MCF 10A (cell line): Measurements from ENCODE around the gene COG1. TPM values are rescaled to one million over a fixed set of nuclear protein-coding genes. Genes with fewer than 3 reads are reported as not detected.

Source experiments
- BruUV-seq: library from RNA; stranded (reverse); fragments of 400-500 nt; replicated peaks from 2 replicates; lab custom pipeline; 2021; lab: Mats Ljungman, UMichigan
- CTCF ChIA-PET: fragments of 300-600 bp; sonication (Branson Sonifier 250); formaldehyde crosslinking; extraction: SDS; loops from one replicate; lab custom pipeline; 2021; ENCODE audit warnings: antibody characterized with exemption, inconsistent platforms; lab: Yijun Ruan, JAX
- POLR2A ChIA-PET: fragments of 300-600, 350-650 bp; sonication (Branson Sonifier 250); formaldehyde crosslinking; extraction: SDS; loops from one replicate; lab custom pipeline; 2020; ENCODE audit warnings: antibody characterized with exemption, inconsistent platforms; lab: Yijun Ruan, JAX
- DNase-seq: peaks from one replicate; pipeline ENCODE4 v3.0.0-alpha.2; 2018; ENCODE audit not compliant: unreplicated experiment
- H3K27ac Mint-ChIP-seq: one replicate; pipeline ENCODE4 v1.8.0; 2022; ENCODE audit warnings: mild to moderate bottlenecking, low read depth, mixed read lengths; ENCODE audit not compliant: unreplicated experiment
- H3K27me3 Mint-ChIP-seq: one replicate; pipeline ENCODE4 v1.8.0; 2022; ENCODE audit warnings: mixed read lengths; ENCODE audit not compliant: insufficient read depth, unreplicated experiment
- H3K36me3 Mint-ChIP-seq: one replicate; pipeline ENCODE4 v1.8.0; 2022; ENCODE audit warnings: mild to moderate bottlenecking, moderate library complexity, mixed read lengths; ENCODE audit not compliant: insufficient read depth, unreplicated experiment
- H3K4me1 Mint-ChIP-seq: one replicate; pipeline ENCODE4 v1.8.0; 2022; ENCODE audit warnings: mixed read lengths; ENCODE audit not compliant: insufficient read depth, unreplicated experiment
- H3K4me3 Mint-ChIP-seq: one replicate; pipeline ENCODE4 v1.8.0; 2022; ENCODE audit warnings: mild to moderate bottlenecking, moderate library complexity, mixed read lengths; ENCODE audit not compliant: unreplicated experiment
- H3K9me3 Mint-ChIP-seq: one replicate; pipeline ENCODE4 v1.8.0; 2022; ENCODE audit warnings: mixed read lengths; ENCODE audit not compliant: unreplicated experiment
- CTCF ChIP-seq: fragments of 200-600 bp; IDR thresholded peaks from one replicate; pipeline ENCODE4 v1.8.0; 2022; ENCODE audit warnings: antibody characterized with exemption, mild to moderate bottlenecking; ENCODE audit not compliant: unreplicated experiment
- intact Hi-C: fragments of 100-400 bp; cut with micrococcal nuclease; formaldehyde crosslinking; loops from 2 replicates; pipeline ENCODE4 v1.14.1; 2022
- total RNA-seq: library from RNA; stranded (reverse); gene quantifications from 2 replicates; pipeline ENCODE4 v1.2.3, GENCODE V29; 2022

COG1 gene
- total RNA-seq, 1 experiment from 2014 or later: 42.8 TPM

DNA sequence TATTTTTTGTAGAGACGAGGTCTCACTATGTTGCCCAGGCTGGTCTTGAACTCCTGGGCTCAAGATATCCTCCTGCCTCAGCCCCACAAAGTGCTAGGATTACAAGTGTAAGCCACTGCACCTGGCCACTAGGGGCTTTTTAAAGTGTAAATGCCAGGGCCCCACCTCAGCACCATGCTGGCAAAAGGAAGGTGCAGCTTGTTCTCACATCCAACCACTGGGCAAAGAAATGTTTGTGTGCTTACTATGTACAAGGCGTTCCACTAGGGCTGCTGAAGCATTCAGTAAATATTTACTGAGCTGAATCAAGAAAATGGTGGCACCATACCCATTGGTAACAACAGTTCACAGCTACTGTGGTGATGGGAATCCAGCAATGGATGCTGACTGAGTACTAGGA, 22.6 kb downstream of the COG1 start:
- BruUV-seq: no TSS peak
- Mint-ChIP-seq H3K27me3 (no peaks in the 10 kb centered on the region), H3K9me3 (no peaks in the 10 kb centered on the region), H3K36me3 (peaks cover 49% of the 10 kb centered on the region), H3K4me1 (peaks cover 13% of the 10 kb centered on the region), H3K27ac (no peak overlapping the region), H3K4me3 (no peak overlapping the region)
- POLR2A ChIA-PET: interaction anchor here (1.9 kb wide), 2 partner anchors 13 to 17 kb away, joined by 4 to 5 read pairs; a partner anchor contains a TSS
- CTCF ChIA-PET: interaction anchor here (0.6 to 1.6 kb wide), 4 partner anchors 11 to 103 kb away, joined by 3 to 5 read pairs (median 3); no protein-coding TSS in a partner anchor
- DNase-seq: no peak
- no peak for TF ChIP-seq CTCF
- intact Hi-C loops: no loop called here

GRCh38 chr17:73223626-73224230, 30.9 kb downstream of the COG1 start:
- Mint-ChIP-seq H3K36me3 (peaks cover 28% of the 10 kb centered on the region), H3K27me3 (no peaks in the 10 kb centered on the region), H3K4me3 (no peak overlapping the region), H3K4me1 (peaks cover 33% of the 10 kb centered on the region), H3K9me3 (no peaks in the 10 kb centered on the region), H3K27ac (no peak overlapping the region)
- no TSS peak for BruUV-seq
- no peak for DNase-seq
- ChIA-PET POLR2A (interaction anchor here (1.4 to 2.4 kb wide), 3 partner anchors 8 to 30 kb away, joined by 4 to 7 read pairs (median 5); a partner anchor contains a TSS), CTCF (interaction anchor here (0.6 to 0.7 kb wide), 2 partner anchors 51 to 667 kb away, joined by 3 to 4 read pairs; no protein-coding TSS in a partner anchor)
- intact Hi-C loops: no loop called here
- TF ChIP-seq CTCF: no peak

- intact Hi-C loops: no loop called here
- no peak for DNase-seq
- Mint-ChIP-seq H3K27ac (peak overlapping the region; percentile 83), H3K27me3 (no peaks in the 10 kb centered on the region), H3K36me3 (peaks cover 23% of the 10 kb centered on the region), H3K4me3 (no peak overlapping the region), H3K4me1 (peaks cover 38% of the 10 kb centered on the region), H3K9me3 (no peaks in the 10 kb centered on the region)
- ChIA-PET CTCF (interaction anchor here (0.6 kb wide), 1 partner anchor 667 kb away, joined by 4 read pairs; no protein-coding TSS in a partner anchor), POLR2A (interaction anchor here (1.4 to 2.4 kb wide), 3 partner anchors 8 to 30 kb away, joined by 4 to 7 read pairs (median 5); a partner anchor contains a TSS)
- no peak for TF ChIP-seq CTCF
- BruUV-seq: no TSS peak
Observed at GRCh38 chr17:73224237-73224636, 31.4 kb downstream of the COG1 start.

GRCh38 chr17:73224663-73225305, 31.9 kb downstream of the COG1 start:
- BruUV-seq: no TSS peak
- CTCF ChIA-PET: interaction anchor here (0.6 kb wide), 1 partner anchor 668 kb away, joined by 4 read pairs; no protein-coding TSS in a partner anchor
- peak overlapping the region; percentile 52 for H3K4me3 Mint-ChIP-seq
- H3K4me1 Mint-ChIP-seq: peaks cover 40% of the 10 kb centered on the region
- TF ChIP-seq CTCF: no peak
- intact Hi-C loops: no loop called here
- DNase-seq: peak; percentile 64
- no peaks in the 10 kb centered on the region for H3K9me3 Mint-ChIP-seq
- no peaks in the 10 kb centered on the region for H3K27me3 Mint-ChIP-seq
- peak overlapping the region; percentile 83 for H3K27ac Mint-ChIP-seq
- H3K36me3 Mint-ChIP-seq: peaks cover 19% of the 10 kb centered on the region
- POLR2A ChIA-PET: interaction anchor here (0.8 to 8.8 kb wide), 4 partner anchors 10 to 637 kb away, joined by 4 to 148 read pairs (median 4); partner anchors contain the start of gene COG1
